H9 (cell line): ENCODE data around the gene BCAS1. TPM values are rescaled to one million over a fixed set of nuclear protein-coding genes. Genes with fewer than 3 reads are reported as not detected.

Experiments used
- DNase-seq: peaks from one replicate; pipeline ENCODE4 v3.0.0-alpha.2; 2017
- H2AFZ ChIP-seq: one replicate; pipeline ENCODE4 v1.6.1; 2013; ENCODE audit warnings: mild to moderate bottlenecking, low read length, control low read depth, moderate library complexity
- H2AK5ac ChIP-seq: 2 replicates; pipeline ENCODE4 v1.6.1; 2013; ENCODE audit warnings: low read length, control low read depth, mixed read lengths; ENCODE audit not compliant: insufficient read length
- H2BK120ac ChIP-seq: one replicate; pipeline ENCODE4 v1.6.1; 2013; ENCODE audit warnings: low read depth, mild to moderate bottlenecking, low read length, control low read depth, inconsistent platforms; ENCODE audit not compliant: poor library complexity, severe bottlenecking
- H2BK12ac ChIP-seq: 2 replicates; pipeline ENCODE4 v1.6.1; 2013; ENCODE audit warnings: low read length, control low read depth, mixed read lengths, low read depth; ENCODE audit not compliant: insufficient read length
- H2BK15ac ChIP-seq: 2 replicates; pipeline ENCODE4 v1.6.1; 2013; ENCODE audit warnings: low read depth, low read length, control low read depth
- H2BK20ac ChIP-seq: one replicate; pipeline ENCODE4 v1.6.1; 2013; ENCODE audit warnings: low read depth, mild to moderate bottlenecking, low read length, control low read depth, inconsistent platforms; ENCODE audit not compliant: poor library complexity, severe bottlenecking
- H2BK5ac ChIP-seq: 2 replicates; pipeline ENCODE4 v1.6.1; 2013; ENCODE audit warnings: low read length, control low read depth, mixed read lengths; ENCODE audit not compliant: insufficient read length
- H3K14ac ChIP-seq: 2 replicates; pipeline ENCODE4 v1.6.1; 2013; ENCODE audit warnings: low read length, control low read depth; ENCODE audit not compliant: insufficient read depth
- H3K18ac ChIP-seq: 2 replicates; pipeline ENCODE4 v1.6.1; 2013; ENCODE audit warnings: low read depth, mild to moderate bottlenecking, mixed read lengths, low read length, control low read depth; ENCODE audit not compliant: insufficient read length
- H3K23ac ChIP-seq: 2 replicates; pipeline ENCODE4 v1.6.1; 2013; ENCODE audit warnings: low read length, control low read depth, mixed read lengths, low read depth; ENCODE audit not compliant: insufficient read length
- H3K23me2 ChIP-seq: 2 replicates; pipeline ENCODE4 v1.6.1; 2013; ENCODE audit warnings: low read depth, mild to moderate bottlenecking, mixed read lengths, low read length, control low read depth; ENCODE audit not compliant: insufficient read length, poor library complexity, severe bottlenecking
- H3K27ac ChIP-seq: 2 replicates; pipeline ENCODE4 v1.5.1; 2013; ENCODE audit warnings: low read length, control low read depth, mixed read lengths, low read depth; ENCODE audit not compliant: insufficient read length
- H3K27me3 ChIP-seq: 2 replicates; pipeline ENCODE4 v1.6.1; 2013; ENCODE audit warnings: low read length, control low read depth, inconsistent platforms; ENCODE audit not compliant: insufficient read depth
- H3K4ac ChIP-seq: 2 replicates; pipeline ENCODE4 v1.6.1; 2013; ENCODE audit warnings: low read depth, mild to moderate bottlenecking, control low read depth, inconsistent platforms, low read length, moderate library complexity
- H3K4me1 ChIP-seq: 2 replicates; pipeline ENCODE4 v1.6.1; 2013; ENCODE audit warnings: low read length, control low read depth, inconsistent platforms; ENCODE audit not compliant: insufficient read depth
- H3K4me2 ChIP-seq: 2 replicates; pipeline ENCODE4 v1.6.1; 2013; ENCODE audit warnings: low read length, control low read depth, mixed read lengths; ENCODE audit not compliant: insufficient read length, insufficient read depth
- H3K56ac ChIP-seq: 2 replicates; pipeline ENCODE4 v1.6.1; 2013; ENCODE audit warnings: low read depth, mild to moderate bottlenecking, mixed read lengths, low read length, control low read depth; ENCODE audit not compliant: insufficient read length
- H3K79me1 ChIP-seq: 2 replicates; pipeline ENCODE4 v1.6.1; 2013; ENCODE audit warnings: low read depth, mild to moderate bottlenecking, moderate library complexity, low read length, control low read depth, inconsistent platforms; ENCODE audit not compliant: insufficient read depth, poor library complexity, severe bottlenecking
- H3K79me2 ChIP-seq: 2 replicates; pipeline ENCODE4 v1.6.1; 2013; ENCODE audit warnings: low read length, control low read depth, inconsistent platforms; ENCODE audit not compliant: insufficient read depth
- H3K9ac ChIP-seq: 2 replicates; pipeline ENCODE4 v1.6.1; 2013; ENCODE audit warnings: low read length, control low read depth, mixed read lengths; ENCODE audit not compliant: insufficient read length; ENCODE audit errors: extremely low read depth
- H3K9me3 ChIP-seq: one replicate; pipeline ENCODE4 v1.6.1; 2013; ENCODE audit warnings: low read depth, low read length, inconsistent platforms; ENCODE audit not compliant: control insufficient read depth
- H3T11ph ChIP-seq: one replicate; pipeline ENCODE4 v1.6.1; 2013; ENCODE audit warnings: mild to moderate bottlenecking, low read length, control low read depth, inconsistent platforms
- H4K20me1 ChIP-seq: one replicate; pipeline ENCODE4 v1.6.1; 2013; ENCODE audit not compliant: control insufficient read depth, insufficient read length, insufficient read depth
- H4K5ac ChIP-seq: 2 replicates; pipeline ENCODE4 v1.6.1; 2013; ENCODE audit warnings: low read depth, mild to moderate bottlenecking, mixed read lengths, low read length, control low read depth; ENCODE audit not compliant: insufficient read length
- H4K8ac ChIP-seq: replicated peaks from 2 replicates; pipeline ENCODE4 v1.6.1; 2013; ENCODE audit warnings: low read length, control low read depth, mixed read lengths, low read depth; ENCODE audit not compliant: insufficient read length
- H4K91ac ChIP-seq: 2 replicates; pipeline ENCODE4 v1.6.1; 2013; ENCODE audit warnings: low read depth, mild to moderate bottlenecking, moderate library complexity, mixed read lengths, low read length, control low read depth; ENCODE audit not compliant: insufficient read length
- H3K27ac Mint-ChIP-seq, 3 experiments: 2 replicates in 2 of 3; 3 replicates in 1 of 3; pipeline ENCODE4 v1.8.0; 2020 to 2021; ENCODE audit warnings: mixed read lengths in 3 of 3, mild to moderate bottlenecking in 1 of 3, moderate library complexity in 1 of 3
- H3K27me3 Mint-ChIP-seq: 2 replicates; pipeline ENCODE4 v1.8.0; 2021; ENCODE audit warnings: low read depth, mild to moderate bottlenecking, moderate library complexity, mixed read lengths
- H3K36me3 Mint-ChIP-seq, 3 experiments: 2 replicates in 2 of 3; 3 replicates in 1 of 3; pipeline ENCODE4 v1.8.0; 2020 to 2021; ENCODE audit warnings: low read depth in 3 of 3, mixed read lengths in 3 of 3; ENCODE audit not compliant: insufficient read depth in 1 of 3
- H3K4me1 Mint-ChIP-seq, 2 experiments: 2 replicates each; pipeline ENCODE4 v1.8.0; 2020; ENCODE audit warnings: mixed read lengths in 2 of 2
- H3K4me3 Mint-ChIP-seq, 2 experiments: 2 replicates in 1 of 2; 3 replicates in 1 of 2; pipeline ENCODE4 v1.8.0; 2020 to 2021; ENCODE audit warnings: mild to moderate bottlenecking in 2 of 2, mixed read lengths in 2 of 2, moderate library complexity in 1 of 2
- H3K9me3 Mint-ChIP-seq, 2 experiments: 2 replicates in 1 of 2; 3 replicates in 1 of 2; pipeline ENCODE4 v1.8.0; 2020; ENCODE audit warnings: mild to moderate bottlenecking in 2 of 2, mixed read lengths in 2 of 2, moderate library complexity in 1 of 2
- CTCF ChIP-seq: fragments of 200-600 bp; sonication (generic); conservative IDR thresholded peaks from 3 replicates; pipeline ENCODE4 v1.8.0; 2021; ENCODE audit warnings: antibody characterized with exemption, mild to moderate bottlenecking
- WGBS: extraction: QIAGEN DNeasy Blood & Tissue Kit; methylation state at CpG from one replicate; pipeline ENCODE4 v1.1.7; 2013; ENCODE audit warnings: missing lambda C conversion rate, low lambda C conversion rate, mixed read lengths; ENCODE audit not compliant: insufficient read length; ENCODE audit errors: extremely low coverage; 5-methylcytosine and 5-hydroxymethylcytosine counted together
- total RNA-seq: library from RNA; stranded (reverse); gene quantifications from 2 replicates; pipeline ENCODE4 v1.2.1, GENCODE V29; 2021

BCAS1 gene
- total RNA-seq, 1 experiment from 2014 or later = 0.15 TPM

GRCh38 chr20:54079652-54080051 lies 9.3 kb upstream of the BCAS1 start:
- no peak for DNase-seq
- Histone ChIP-seq H3K4me2 (no peak overlapping the region), H4K8ac (no peak overlapping the region), H3K4me1 (no peaks in the 10 kb centered on the region), H2AK5ac (no peak overlapping the region), H3K79me1 (no peaks in the 10 kb centered on the region), H3K56ac (no peak overlapping the region), H3K4ac (no peak overlapping the region), H2BK120ac (no peak overlapping the region), H3K23ac (no peak overlapping the region), H3K79me2 (no peaks in the 10 kb centered on the region), H2BK20ac (no peak overlapping the region), H3K14ac (no peak overlapping the region), H2BK15ac (no peak overlapping the region), H4K20me1 (no peaks in the 10 kb centered on the region), H3K27me3 (no peaks in the 10 kb centered on the region), H3K18ac (no peak overlapping the region), H3K27ac (no peak overlapping the region), H3K23me2 (no peaks in the 10 kb centered on the region), H4K5ac (no peak overlapping the region), H2BK12ac (no peak overlapping the region), H4K91ac (no peak overlapping the region), H2AFZ (peak overlapping the region; percentile 33), H2BK5ac (no peak overlapping the region), H3K9me3 (no peaks in the 10 kb centered on the region), H3K9ac (no peak overlapping the region), H3T11ph (no peak overlapping the region)
- no peak for TF ChIP-seq CTCF
- Mint-ChIP-seq H3K36me3 (no peaks in the 10 kb centered on the region), H3K27me3 (peaks cover 4% of the 10 kb centered on the region; the same call in 1 of the 2 replicates), H3K27ac (no peak overlapping the region), H3K9me3 (no peaks in the 10 kb centered on the region), H3K4me3 (no peak overlapping the region), H3K4me1 (no peaks in the 10 kb centered on the region)
- no CpG with 5 or more reads among the region's 3 CpGs for WGBS
